ENCODE data around the gene ACSBG1. TPM values are rescaled to one million over a fixed set of nuclear protein-coding genes. Genes with fewer than 3 reads are reported as not detected.

ACSBG1 gene
- total and polyA plus RNA-seq, 2 of the 8 experiments (the other 6 are each of a cell fraction or from before 2014, with no cell fraction given), result 5.4 to 7.1 TPM

DNA sequence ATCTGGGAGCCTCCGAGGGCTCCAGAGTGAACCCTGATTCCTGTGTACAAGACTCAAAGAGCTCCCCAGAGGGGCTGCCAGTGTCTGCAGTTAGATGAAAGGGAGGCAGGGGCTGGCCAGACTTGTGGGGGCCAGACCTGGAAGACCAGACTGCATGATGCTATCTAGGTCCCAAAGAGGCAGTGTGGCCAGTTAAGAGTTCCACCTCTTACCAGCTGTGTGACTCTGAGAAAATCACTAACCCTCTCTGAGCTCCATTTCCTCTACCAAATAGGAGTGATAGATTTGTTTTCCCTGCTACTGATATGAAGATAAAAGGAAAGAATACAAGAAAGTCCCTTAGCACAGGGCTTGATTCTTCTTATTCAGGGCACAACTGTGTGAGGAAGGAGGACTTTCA, 29.0 kb downstream of the ACSBG1 start:
- WGBS, 2 experiments (ENCODE audit: extremely low coverage in 1 of 2, insufficient coverage in 1 of 2, insufficient read length in 1 of 2, insufficient replicate concordance in 2 of 2, low coverage in 1 of 2, low lambda C conversion rate in 2 of 2, missing lambda C conversion rate in 1 of 2), result 75% methylated on average over 1 of the region's 1 CpG; no CpG with 5 or more reads in 1 of the 2 experiments
- Histone ChIP-seq H3K9me3 (ENCODE audit: insufficient read depth in 2 of 2, low read depth in 1 of 2, low read length in 1 of 2) (no peaks in the 10 kb centered on the region), H3K18ac (ENCODE audit: extremely low read depth, low read length) (no peak overlapping the region), H3K27me3 (replicated peaks in 1 of 4; ENCODE audit: control insufficient read depth in 3 of 4, extremely low read depth in 1 of 4, insufficient read depth in 3 of 4, low read length in 3 of 4) (no peaks in the 10 kb centered on the region), H2BK20ac (ENCODE audit: low read length) (no peak overlapping the region), H3K9ac (replicated peaks in 1 of 4; ENCODE audit: extremely low read depth in 1 of 4, low read depth in 3 of 4, low read length in 3 of 4) (no peak overlapping the region), H2BK12ac (ENCODE audit: low read depth, low read length) (no peak overlapping the region), H4K8ac (ENCODE audit: extremely low read depth, insufficient read depth, low read length) (no peak overlapping the region; the same call in 1 of the 2 replicates), H3K4ac (replicated peaks; ENCODE audit: insufficient read length, low read depth, low read length) (no peak overlapping the region), H2BK120ac (replicated peaks; ENCODE audit: low read depth, low read length) (no peak overlapping the region), H3K4me2 (ENCODE audit: insufficient read depth in 1 of 2, low read depth in 2 of 2, low read length in 2 of 2) (no peak overlapping the region), H3K4me1 (replicated peaks in 1 of 4; ENCODE audit: control insufficient read depth in 3 of 4, insufficient read depth in 4 of 4, low read length in 3 of 4) (no peaks in the 10 kb centered on the region; a peak in 1 of 7 replicates), H2AK5ac (ENCODE audit: low read depth, low read length) (no peak overlapping the region), H3K27ac (ENCODE audit: low read depth, low read length) (no peak overlapping the region), H2BK15ac (ENCODE audit: low read length) (no peak overlapping the region), H3K14ac (ENCODE audit: insufficient read length) (no peak overlapping the region), H3K23me2 (ENCODE audit: low read depth, low read length) (no peaks in the 10 kb centered on the region), H4K5ac (ENCODE audit: insufficient read length, low read depth, low read length) (no peak overlapping the region), H3K79me1 (ENCODE audit: low read depth, low read length) (no peaks in the 10 kb centered on the region; the same call in 1 of the 2 replicates), H3K23ac (ENCODE audit: insufficient read length) (no peak overlapping the region), H3K36me3 (ENCODE audit: control insufficient read depth in 2 of 4, insufficient read depth in 4 of 4, low read length in 3 of 4) (no peaks in the 10 kb centered on the region), H3K79me2 (ENCODE audit: control insufficient read depth in 1 of 2, insufficient read depth in 2 of 2, low read length in 2 of 2) (no peaks in the 10 kb centered on the region), H3K4me3 (ENCODE audit: extremely low read depth in 1 of 4, insufficient read depth in 2 of 4, low read depth in 3 of 4, low read length in 4 of 4) (no peak overlapping the region), H4K20me1 (replicated peaks in 1 of 2; ENCODE audit: control insufficient read depth in 1 of 2, insufficient read depth in 2 of 2, low read length in 2 of 2) (no peaks in the 10 kb centered on the region), H3K56ac (replicated peaks; ENCODE audit: insufficient read length, low read depth, low read length) (no peak overlapping the region), H2BK5ac (ENCODE audit: low read depth, low read length) (no peak overlapping the region), H2AFZ (ENCODE audit: low read length) (no peak overlapping the region), H4K91ac (replicated peaks; ENCODE audit: insufficient read length, low read length) (no peak overlapping the region)
- FAIRE-seq, result no peak
- DNase-seq (ENCODE audit: low read depth in 1 of 2, low spot score in 2 of 2), result no peak
- POLR2A ChIA-PET (ENCODE audit: partially characterized antibody), result no interaction called here
- CTCF ChIA-PET (ENCODE audit: partially characterized antibody), result interaction anchor here (0.6 to 8.1 kb wide), 17 partner anchors 10 to 206 kb away, joined by 3 to 89 read pairs (median 4); no protein-coding TSS in a partner anchor
- TF ChIP-seq SIRT6 (IDR thresholded peaks at IDR 0.05; ENCODE audit: low read length), result no peak
- TF ChIP-seq SUZ12 (IDR thresholded peaks at IDR 0.05; ENCODE audit: low read length), result no peak
- TF ChIP-seq, protein P1, sequence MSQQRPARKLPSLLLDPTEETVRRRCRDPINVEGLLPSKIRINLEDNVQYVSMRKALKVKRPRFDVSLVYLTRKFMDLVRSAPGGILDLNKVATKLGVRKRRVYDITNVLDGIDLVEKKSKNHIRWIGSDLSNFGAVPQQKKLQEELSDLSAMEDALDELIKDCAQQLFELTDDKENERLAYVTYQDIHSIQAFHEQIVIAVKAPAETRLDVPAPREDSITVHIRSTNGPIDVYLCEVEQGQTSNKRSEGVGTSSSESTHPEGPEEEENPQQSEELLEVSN (IDR thresholded peaks at IDR 0.05), result no peak
- no peak for TF ChIP-seq JUND (IDR thresholded peaks at IDR 0.05; ENCODE audit: low read length)
- TF ChIP-seq HDAC2 (IDR thresholded peaks at IDR 0.05; ENCODE audit: borderline replicate concordance in 1 of 2, low read depth in 2 of 2, low read length in 2 of 2), result no peak
- no peak for TF ChIP-seq KDM5A (IDR thresholded peaks at IDR 0.05; ENCODE audit: low read length)
- TF ChIP-seq TAF1 (IDR thresholded peaks at IDR 0.05; ENCODE audit: low read depth, low read length), result no peak
- no peak for TF ChIP-seq CBX8 (IDR thresholded peaks at IDR 0.05; ENCODE audit: borderline replicate concordance, low read depth, low read length)
- TF ChIP-seq, protein P2, sequence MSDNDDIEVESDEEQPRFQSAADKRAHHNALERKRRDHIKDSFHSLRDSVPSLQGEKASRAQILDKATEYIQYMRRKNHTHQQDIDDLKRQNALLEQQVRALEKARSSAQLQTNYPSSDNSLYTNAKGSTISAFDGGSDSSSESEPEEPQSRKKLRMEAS (IDR thresholded peaks at IDR 0.05), result no peak
- TF ChIP-seq SP2 (IDR thresholded peaks at IDR 0.05; ENCODE audit: low read length), result no peak
- TF ChIP-seq SIN3A (conservative IDR thresholded peaks at IDR 0.05 in 1 of 2, IDR thresholded peaks at IDR 0.05 in 1 of 2; ENCODE audit: low read depth in 1 of 2, low read length in 2 of 2), result no peak
- TF ChIP-seq HDAC6 (IDR thresholded peaks at IDR 0.05; ENCODE audit: low read depth, low read length), result no peak
- TF ChIP-seq GABPA (IDR thresholded peaks at IDR 0.05; ENCODE audit: borderline replicate concordance, insufficient read depth, low read length), result no peak
- no peak for TF ChIP-seq MAFK (IDR thresholded peaks at IDR 0.05; ENCODE audit: low read depth, low read length)

All from H1 (cell line).